GM19372 (cell line): ENCODE measurements around the gene TATDN3.
"Not testable (repeated sequence)": the region's sequence is repeated elsewhere in the genome, so short reads cannot be mapped to it uniquely, and the experiment has no call there.

Experiments
- ATAC-seq: cut with Tn5 transposase; IDR thresholded peaks from one replicate; pipeline ENCODE4 v1.9.1; 2021; ENCODE audit warnings: mild to moderate bottlenecking, low read depth, moderate library complexity; ENCODE audit not compliant: unreplicated experiment

TATDN3 gene

GRCh38 chr1:212827171-212827776, 35.6 kb downstream of the TATDN3 start:
- ATAC-seq = no peak

- no peak for ATAC-seq
Observed at GRCh38 chr1:212827831-212828278, 36.2 kb downstream of the TATDN3 start.

DNA sequence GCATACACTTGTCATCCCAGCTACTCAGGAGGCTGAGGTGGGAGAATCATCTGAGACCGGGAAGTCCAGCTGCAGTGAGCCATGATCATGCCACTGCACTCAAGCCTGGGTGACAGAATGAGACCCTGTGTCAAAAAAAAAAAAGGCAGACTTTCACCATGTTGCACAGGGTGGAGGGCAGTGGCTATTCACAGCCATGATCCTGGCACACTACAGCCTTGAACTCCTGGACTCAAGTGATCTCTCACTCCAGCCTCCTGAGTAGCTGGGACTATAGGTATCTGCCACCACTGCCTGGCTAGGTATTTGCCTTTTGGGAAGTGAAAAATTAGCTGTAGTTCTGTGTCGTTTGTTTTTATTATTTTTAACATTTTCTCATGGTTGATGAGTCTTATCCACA, 36.7 kb downstream of the TATDN3 start:
- no peak for ATAC-seq

DNA sequence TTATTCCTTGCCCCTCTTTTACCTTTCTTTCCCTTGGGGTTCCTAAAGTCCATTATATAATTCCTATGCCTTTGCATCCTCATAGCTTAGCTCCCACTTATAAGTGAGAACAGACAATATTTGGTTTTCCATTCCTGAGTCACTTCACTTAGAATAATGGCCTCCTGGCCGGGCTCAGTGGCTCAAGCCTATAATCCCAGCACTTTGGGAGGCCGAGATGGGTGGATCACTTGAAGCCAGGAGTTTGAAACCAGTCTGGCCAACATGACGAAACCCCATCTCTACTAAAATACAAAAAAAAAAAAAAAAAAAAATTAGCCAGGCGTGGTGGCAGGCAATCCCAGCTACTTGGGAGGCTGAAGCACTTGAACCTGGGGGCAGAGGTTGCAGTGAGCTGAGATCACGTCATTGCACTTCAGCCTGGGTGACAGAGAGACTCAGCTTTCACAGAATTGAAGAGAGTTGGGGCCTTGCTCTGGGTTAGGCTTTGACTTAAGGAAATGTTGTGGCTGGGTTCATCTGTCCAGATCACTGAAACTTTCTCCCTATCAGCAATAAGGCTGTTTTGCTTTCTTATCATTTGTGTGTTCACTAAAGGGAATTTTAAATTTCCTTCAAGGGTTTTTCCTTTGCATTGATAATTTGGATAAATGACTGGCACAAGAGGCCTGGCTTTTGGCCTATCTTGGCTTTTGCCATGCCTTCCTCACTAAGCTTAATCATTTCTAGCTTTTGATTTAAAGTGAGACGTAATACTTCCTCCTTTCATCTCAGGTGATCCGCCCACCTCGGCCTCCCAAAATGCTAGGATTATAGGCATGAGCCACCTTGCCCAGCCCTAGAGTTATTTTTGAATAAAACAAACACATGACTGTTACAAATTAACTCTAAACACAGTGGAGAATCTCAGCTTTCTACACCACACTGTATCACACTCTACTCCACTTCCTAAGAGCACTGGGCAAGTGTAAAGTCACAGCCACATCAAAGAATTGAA, 41.8 kb downstream of the TATDN3 start:
- peak; percentile 79 for ATAC-seq

DNA sequence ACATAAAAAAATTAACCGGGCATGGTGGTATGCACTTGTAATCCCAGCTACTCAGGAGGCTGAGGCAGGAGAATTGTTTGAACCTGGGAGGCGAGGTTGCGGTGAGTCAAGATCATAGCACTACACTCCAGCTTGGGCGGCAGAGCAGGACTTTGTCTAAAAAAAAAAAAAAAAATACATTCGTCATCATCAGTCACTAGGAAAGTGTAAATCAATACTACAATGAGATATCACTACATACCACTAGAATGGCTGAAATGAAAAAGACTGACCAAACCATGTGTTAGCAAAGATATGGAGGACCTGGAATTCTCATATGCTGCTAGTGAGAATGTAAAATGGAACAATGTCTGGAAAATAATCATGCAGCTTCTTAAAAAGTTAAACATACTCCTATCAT, 46.5 kb downstream of the TATDN3 start:
- ATAC-seq = no peak

- not testable (repeated sequence) for ATAC-seq
Observed at GRCh38 chr1:212844521-212844920, 52.8 kb downstream of the TATDN3 start.

DNA sequence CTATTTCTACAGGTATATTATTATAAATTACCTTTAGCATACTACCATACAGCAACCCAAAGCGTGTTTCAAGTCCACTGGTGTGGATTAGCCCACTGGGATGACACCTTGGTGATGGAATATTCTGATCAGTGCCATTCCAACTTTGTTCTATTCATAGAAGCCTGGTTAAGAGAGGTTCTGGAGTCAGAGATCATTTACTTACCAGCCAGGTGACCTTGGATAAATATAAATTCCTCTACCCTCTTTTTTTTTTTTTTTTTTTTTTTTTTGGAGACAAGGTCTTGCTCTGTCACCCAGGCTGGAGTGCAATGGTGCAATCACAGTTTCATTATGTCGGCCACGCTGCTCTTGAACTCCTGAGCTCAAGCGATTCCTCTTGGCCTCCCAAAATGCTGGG, 55.9 kb downstream of the TATDN3 start, which contains the start of gene SPATA45:
TSS of gene SPATA45 (minus strand) at position 101 of the 400 bp plus-strand sequence. CDS start 11,500 bp downstream, outside the sequence.
- ATAC-seq = no peak

DNA sequence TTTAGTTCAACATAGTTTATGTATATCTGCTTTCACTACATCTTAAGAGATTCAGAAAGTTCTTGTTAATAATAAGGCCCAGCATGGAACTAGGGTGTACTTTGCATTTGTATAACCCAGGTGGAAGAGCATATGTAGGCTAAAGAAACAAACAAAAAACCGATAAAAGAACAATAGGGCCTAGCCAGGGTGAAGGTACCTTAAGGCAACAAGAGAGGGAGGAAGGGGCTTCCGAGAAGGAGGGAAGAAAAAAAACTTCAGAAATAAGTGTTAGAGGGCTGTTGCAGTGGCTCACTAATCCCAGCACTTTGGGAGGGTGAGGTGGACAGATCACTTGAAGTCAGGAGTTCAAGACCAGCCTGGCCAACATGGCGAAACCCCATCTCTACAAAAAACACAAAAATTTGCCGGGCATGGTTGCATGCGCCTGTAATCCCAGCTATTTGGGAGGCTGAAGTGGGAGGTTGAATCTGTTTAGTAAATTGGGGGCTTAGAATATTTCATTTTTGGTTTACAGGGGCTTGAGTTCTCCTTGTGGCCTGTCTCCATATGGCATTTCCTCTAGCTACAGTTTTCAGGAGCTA, 60.5 kb downstream of the TATDN3 start:
- ATAC-seq = no peak

DNA sequence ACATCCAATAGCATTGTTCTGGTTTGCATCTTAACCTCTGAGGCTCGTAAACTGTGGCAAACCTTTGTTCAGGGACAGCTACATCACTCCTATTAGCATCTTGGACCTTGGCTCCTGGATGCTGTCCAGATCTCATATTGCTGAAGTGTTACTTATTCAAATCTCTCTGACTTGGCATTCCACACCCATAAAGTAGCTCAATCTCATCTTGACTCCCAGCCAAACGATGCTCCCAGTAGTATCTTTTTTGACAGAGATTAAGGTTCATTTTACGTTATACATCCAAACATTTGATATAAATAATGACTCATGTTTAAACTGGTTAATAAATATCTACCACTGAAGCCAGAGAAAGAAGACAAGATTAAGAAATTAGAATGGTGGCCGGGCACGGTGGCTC, 62.0 kb downstream of the TATDN3 start:
- no peak for ATAC-seq

- no peak for ATAC-seq
Observed at GRCh38 chr1:212856755-212857154, 65.1 kb downstream of the TATDN3 start.

DNA sequence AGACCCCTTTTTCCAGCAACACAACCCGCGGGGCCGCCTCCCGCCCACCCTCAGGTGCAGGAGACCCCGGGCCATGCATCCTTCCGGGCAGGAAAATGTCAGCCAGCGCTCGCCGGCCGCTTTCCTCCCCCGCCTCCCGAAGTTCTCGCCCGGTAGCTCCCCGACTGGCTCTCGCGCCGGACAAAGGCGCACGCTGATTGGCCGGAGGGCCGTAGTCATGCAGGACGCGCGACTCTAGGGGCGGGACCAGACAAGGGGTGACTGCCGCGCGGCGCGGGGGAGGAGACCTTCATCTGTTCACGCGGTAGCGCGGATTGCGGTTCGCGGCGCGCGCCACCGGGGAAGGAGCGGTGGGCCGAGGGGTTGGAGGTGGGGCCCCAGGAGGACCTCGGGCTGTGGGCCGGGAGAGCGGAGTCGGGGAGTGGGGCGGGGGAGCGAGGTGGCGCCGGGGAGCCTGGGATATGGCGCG, 66.3 kb downstream of the TATDN3 start, which contains the start of gene FLVCR1:
TSS of gene FLVCR1 (plus strand) at position 284 of the 469 bp plus-strand sequence. CDS start at position 462, 178 bp downstream.
- ATAC-seq = peak; percentile 98

DNA sequence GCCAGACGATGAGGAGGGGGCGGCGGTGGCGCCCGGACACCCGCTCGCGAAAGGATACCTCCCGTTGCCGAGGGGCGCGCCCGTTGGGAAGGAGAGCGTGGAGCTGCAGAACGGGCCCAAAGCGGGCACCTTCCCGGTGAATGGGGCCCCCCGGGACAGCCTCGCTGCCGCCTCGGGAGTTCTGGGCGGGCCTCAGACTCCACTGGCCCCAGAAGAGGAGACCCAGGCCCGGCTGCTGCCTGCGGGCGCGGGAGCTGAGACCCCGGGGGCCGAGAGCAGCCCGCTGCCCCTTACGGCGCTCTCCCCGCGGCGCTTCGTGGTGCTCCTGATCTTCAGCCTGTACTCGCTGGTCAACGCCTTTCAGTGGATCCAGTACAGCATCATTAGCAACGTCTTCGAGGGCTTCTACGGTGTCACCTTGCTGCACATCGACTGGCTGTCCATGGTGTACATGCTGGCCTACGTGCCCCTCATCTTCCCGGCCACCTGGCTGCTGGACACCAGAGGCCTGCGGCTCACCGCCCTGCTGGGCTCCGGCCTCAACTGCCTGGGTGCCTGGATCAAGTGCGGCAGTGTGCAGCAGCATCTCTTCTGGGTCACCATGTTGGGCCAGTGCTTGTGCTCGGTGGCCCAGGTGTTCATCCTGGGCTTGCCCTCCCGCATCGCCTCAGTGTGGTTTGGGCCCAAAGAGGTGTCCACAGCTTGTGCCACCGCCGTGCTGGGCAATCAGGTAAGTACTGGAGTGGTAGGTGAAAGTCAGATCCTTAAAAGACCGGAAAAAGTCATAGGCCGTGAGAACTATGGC, 67.0 kb downstream of the TATDN3 start:
- ATAC-seq = peak; percentile 18

DNA sequence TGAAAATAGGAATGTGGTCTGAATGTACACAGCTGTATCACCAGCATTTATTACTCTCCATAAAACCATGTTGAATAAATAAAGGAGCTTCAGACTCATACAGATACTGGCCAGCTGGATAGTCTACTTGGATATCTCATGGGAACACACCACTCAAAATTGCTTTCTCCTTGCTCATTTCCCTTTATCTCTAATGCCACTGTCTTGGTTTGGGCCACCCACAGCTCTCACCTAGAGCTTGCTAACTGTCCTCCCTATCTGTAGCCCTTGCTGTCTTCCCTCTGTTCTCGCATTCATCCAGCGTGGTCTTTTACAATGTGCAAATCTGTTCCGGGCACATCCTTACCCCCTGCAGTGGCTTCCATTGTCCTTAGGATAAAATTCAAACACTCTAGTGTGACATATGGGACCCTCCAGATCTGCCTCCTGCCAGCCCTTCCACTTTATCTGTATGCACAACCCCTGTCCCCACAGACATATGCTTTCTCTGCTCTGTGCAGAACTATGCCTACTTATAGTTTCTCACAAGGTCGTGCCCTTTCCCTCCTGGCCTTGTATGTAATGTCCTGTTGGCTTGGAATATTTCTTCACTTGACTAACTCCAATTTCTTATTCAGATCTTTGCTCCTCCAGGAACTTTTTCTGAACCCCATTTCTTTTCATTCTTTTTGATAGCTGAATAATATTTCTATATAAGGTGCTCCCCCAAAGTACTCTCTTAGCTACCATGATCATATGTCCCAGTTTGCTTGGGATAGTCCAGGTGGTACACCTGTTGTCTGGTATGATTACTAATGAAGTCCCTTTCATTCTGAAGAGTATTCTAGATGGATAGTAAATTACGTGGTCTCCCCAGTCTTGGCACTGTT, 69.3 kb downstream of the TATDN3 start:
- ATAC-seq = no peak

DNA sequence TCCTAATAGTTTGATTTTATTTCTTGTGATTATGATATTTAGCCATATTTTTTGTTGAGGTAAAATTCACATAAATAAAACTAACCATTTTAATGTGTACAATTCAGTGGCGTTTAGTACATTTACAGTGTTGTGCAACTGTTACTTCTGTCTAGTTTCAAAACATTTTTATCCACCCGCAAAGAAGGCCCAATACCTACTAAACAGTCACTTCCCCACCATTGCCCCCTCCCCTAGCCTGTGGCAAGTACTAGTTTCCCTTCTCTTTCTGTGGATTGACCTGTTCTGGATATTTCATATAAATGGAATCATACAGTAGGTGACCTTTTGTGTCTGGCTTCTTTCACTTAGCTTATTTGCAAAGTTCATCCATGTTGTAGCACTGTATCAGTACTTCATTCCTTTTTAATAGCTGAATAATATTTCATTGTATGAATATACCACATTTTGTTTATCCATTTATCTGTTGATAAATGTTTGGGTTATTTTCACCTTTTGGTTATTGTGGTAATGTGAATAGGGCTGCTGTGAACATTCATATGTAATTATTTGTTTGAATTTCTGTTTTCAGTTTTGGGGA, 70.5 kb downstream of the TATDN3 start:
- no peak for ATAC-seq

DNA sequence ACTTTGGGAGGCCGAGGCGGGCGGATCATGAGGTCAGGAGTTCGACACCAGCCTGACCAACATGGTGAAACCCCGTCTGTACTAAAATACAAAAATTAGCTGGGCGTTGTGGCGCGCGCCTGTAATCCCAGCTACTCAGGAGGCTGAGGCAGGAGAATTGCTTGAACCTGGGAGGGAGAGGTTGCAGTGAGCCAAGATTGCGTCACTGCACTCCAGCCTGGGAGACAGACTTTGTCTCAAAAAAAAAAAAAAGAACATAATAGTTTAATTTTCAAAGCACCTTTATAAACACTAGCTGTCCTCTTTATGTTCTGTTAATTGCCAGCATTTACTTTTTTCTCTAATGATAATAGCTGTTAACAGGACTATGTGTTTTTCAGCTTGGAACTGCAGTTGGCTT, 71.7 kb downstream of the TATDN3 start:
- ATAC-seq = not testable (repeated sequence)

DNA sequence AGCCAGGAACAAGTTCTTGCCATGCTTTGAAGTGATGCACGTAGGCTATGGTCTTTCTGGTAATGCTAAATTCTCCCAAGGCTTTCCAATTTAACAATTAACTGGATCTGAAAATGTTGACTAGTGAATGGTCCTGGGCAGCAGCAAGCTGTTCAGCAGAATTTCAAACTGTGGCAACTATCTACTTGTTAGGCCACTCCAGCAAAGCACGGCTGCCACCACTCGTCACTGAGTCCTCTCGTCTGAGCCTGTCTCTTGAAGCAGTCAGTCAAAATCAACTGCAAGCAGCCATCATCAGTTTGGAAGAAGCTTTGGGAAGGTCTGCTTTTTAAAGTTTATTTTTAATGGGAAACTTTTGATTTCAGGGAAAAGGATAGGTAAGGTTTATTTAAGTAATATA, 72.5 kb downstream of the TATDN3 start:
- ATAC-seq = no peak
